Measurements from ENCODE around the gene GJB3. TPM values are rescaled to one million over a fixed set of nuclear protein-coding genes. Genes with fewer than 3 reads are reported as not detected.

The GJB3 gene
- total RNA-seq, 1 experiment from 2014 or later, result 0.96 TPM

DNA sequence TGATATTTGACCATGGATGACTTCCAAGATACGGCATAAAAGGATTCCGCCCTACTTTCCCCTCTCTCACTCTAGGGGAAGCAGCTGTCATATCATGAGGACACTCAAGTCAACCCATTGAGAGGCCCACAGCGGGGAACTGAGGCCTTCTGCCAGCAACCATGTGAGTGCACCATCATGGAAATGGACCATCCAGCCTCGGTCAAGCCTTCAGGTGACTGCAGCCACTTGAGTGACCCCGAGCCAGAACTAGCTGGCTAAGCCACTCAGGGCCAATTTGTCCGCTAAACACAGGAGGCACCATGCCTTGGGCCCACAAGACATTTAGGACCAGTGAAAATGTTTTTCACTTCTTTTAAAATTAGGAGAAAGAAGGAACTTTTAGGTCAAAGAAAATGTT is 37.2 kb upstream of the GJB3 start:
- no peak overlapping the region for H3K27ac Mint-ChIP-seq
- no peak overlapping the region for H2BK120ac ChIP-seq (ENCODE audit: low read depth, low read length, poor library complexity, severe bottlenecking)
- no peak overlapping the region for H4K91ac ChIP-seq (ENCODE audit: insufficient read length, low read depth, low read length)
- H3K79me1 ChIP-seq (ENCODE audit: insufficient read depth, low read depth, low read length, poor library complexity, severe bottlenecking), result no peaks in the 10 kb centered on the region
- no peaks in the 10 kb centered on the region for H3K79me2 ChIP-seq (ENCODE audit: insufficient read depth, low read length)
- no peak overlapping the region for H3K56ac ChIP-seq (ENCODE audit: insufficient read length, low read depth, low read length)
- H2BK15ac ChIP-seq (ENCODE audit: low read depth, low read length), result no peak overlapping the region
- no peak overlapping the region for H2AFZ ChIP-seq (ENCODE audit: low read length)
- no peak overlapping the region for H2BK12ac ChIP-seq (ENCODE audit: insufficient read length, low read depth, low read length)
- WGBS (ENCODE audit: extremely low coverage, insufficient read length, low lambda C conversion rate), result no CpG with 5 or more reads among the region's 6 CpGs
- H3K4me1 Mint-ChIP-seq, result peaks cover 18 to 34% of the 10 kb centered on the region in 2 experiments
- H3K27me3 ChIP-seq (ENCODE audit: insufficient read depth, low read length), result no peaks in the 10 kb centered on the region
- no peaks in the 10 kb centered on the region; a peak in 1 of 5 replicates for H3K9me3 Mint-ChIP-seq
- H3K14ac ChIP-seq (ENCODE audit: insufficient read depth, low read length), result no peak overlapping the region
- H3K23ac ChIP-seq (ENCODE audit: insufficient read length, low read depth, low read length), result no peak overlapping the region
- no peak overlapping the region for H3K4me2 ChIP-seq (ENCODE audit: insufficient read depth, insufficient read length, low read length)
- TF ChIP-seq, protein P1, sequence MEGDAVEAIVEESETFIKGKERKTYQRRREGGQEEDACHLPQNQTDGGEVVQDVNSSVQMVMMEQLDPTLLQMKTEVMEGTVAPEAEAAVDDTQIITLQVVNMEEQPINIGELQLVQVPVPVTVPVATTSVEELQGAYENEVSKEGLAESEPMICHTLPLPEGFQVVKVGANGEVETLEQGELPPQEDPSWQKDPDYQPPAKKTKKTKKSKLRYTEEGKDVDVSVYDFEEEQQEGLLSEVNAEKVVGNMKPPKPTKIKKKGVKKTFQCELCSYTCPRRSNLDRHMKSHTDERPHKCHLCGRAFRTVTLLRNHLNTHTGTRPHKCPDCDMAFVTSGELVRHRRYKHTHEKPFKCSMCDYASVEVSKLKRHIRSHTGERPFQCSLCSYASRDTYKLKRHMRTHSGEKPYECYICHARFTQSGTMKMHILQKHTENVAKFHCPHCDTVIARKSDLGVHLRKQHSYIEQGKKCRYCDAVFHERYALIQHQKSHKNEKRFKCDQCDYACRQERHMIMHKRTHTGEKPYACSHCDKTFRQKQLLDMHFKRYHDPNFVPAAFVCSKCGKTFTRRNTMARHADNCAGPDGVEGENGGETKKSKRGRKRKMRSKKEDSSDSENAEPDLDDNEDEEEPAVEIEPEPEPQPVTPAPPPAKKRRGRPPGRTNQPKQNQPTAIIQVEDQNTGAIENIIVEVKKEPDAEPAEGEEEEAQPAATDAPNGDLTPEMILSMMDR (conservative IDR thresholded peaks at IDR 0.05), result no peak
- no peak overlapping the region for H2AK5ac ChIP-seq (ENCODE audit: insufficient read length, low read length)
- DNase-seq, result no peak
- no peak overlapping the region for H2BK5ac ChIP-seq (ENCODE audit: insufficient read length, low read length)
- H4K20me1 ChIP-seq (ENCODE audit: control insufficient read depth, insufficient read depth, insufficient read length), result no peaks in the 10 kb centered on the region
- H4K8ac ChIP-seq (replicated peaks; ENCODE audit: insufficient read length, low read depth, low read length), result no peak overlapping the region
- H3K23me2 ChIP-seq (ENCODE audit: insufficient read length, low read depth, low read length, poor library complexity, severe bottlenecking), result no peaks in the 10 kb centered on the region
- no peak overlapping the region for H2BK20ac ChIP-seq (ENCODE audit: low read depth, low read length, poor library complexity, severe bottlenecking)
- H3K36me3 Mint-ChIP-seq (ENCODE audit: insufficient read depth in 1 of 3, low read depth in 3 of 3), result no peaks in the 10 kb centered on the region; a peak in 1 of 7 replicates
- peaks cover 29% of the 10 kb centered on the region for H3K27me3 Mint-ChIP-seq (ENCODE audit: low read depth)
- no peak overlapping the region for H3K27ac ChIP-seq (ENCODE audit: insufficient read length, low read depth, low read length)
- H4K5ac ChIP-seq (ENCODE audit: insufficient read length, low read depth, low read length), result no peak overlapping the region
- H3T11ph ChIP-seq (ENCODE audit: low read length), result no peak overlapping the region
- no peaks in the 10 kb centered on the region for H3K9me3 ChIP-seq (ENCODE audit: control insufficient read depth, low read depth, low read length)
- no peak overlapping the region for H3K4me3 Mint-ChIP-seq
- H3K4ac ChIP-seq (ENCODE audit: low read depth, low read length), result no peak overlapping the region
- H3K4me1 ChIP-seq (ENCODE audit: insufficient read depth, low read length), result no peaks in the 10 kb centered on the region
- no peak overlapping the region for H3K18ac ChIP-seq (ENCODE audit: insufficient read length, low read depth, low read length)
- no peak overlapping the region for H3K9ac ChIP-seq (ENCODE audit: extremely low read depth, insufficient read length, low read length)
